NCI-H774 (cell line): ENCODE measurements around the gene ARL10.

Experiments used
- DNase-seq: peaks from one replicate; lab custom pipeline; 2025; lab: John Stamatoyannopoulos, UW

The ARL10 gene

GRCh38 chr5:176365351-176366231, at the start of gene ARL10:
TSS of gene ARL10 (plus strand) at chr5:176365487. CDS start at chr5:176365564, 77 bp downstream.
- no peak for DNase-seq

- DNase-seq, result no peak
These were observed 47.5 kb upstream of the ARL10 start for GRCh38 chr5:176317534-176318374.

GRCh38 chr5:176319827-176320554, 45.3 kb upstream of the ARL10 start:
- no peak for DNase-seq

- DNase-seq, result no peak
These were observed 44.7 kb upstream of the ARL10 start for GRCh38 chr5:176320577-176320976.

GRCh38 chr5:176334031-176334770, 31.1 kb upstream of the ARL10 start:
- DNase-seq, result no peak

GRCh38 chr5:176337913-176338312, 27.4 kb upstream of the ARL10 start:
- DNase-seq, result no peak

- DNase-seq, result no peak
These were observed 26.0 kb upstream of the ARL10 start for GRCh38 chr5:176339304-176339703.

- DNase-seq, result no peak
These were observed 23.7 kb upstream of the ARL10 start for GRCh38 chr5:176341325-176342157.

GRCh38 chr5:176342158-176342483, 23.2 kb upstream of the ARL10 start:
- DNase-seq, result no peak

GRCh38 chr5:176342766-176343458, 22.4 kb upstream of the ARL10 start:
- DNase-seq, result no peak

GRCh38 chr5:176350416-176350815, 14.9 kb upstream of the ARL10 start:
- no peak for DNase-seq

- no peak for DNase-seq
These were observed 13.0 kb upstream of the ARL10 start for GRCh38 chr5:176352116-176352878.

- no peak for DNase-seq
These were observed 11.8 kb upstream of the ARL10 start for GRCh38 chr5:176353533-176353932.

- no peak for DNase-seq
These were observed 9.7 kb upstream of the ARL10 start for GRCh38 chr5:176355400-176356178.

- DNase-seq, result no peak
These were observed 9.1 kb upstream of the ARL10 start for GRCh38 chr5:176356179-176356566.

- no peak for DNase-seq
These were observed 5.6 kb upstream of the ARL10 start for GRCh38 chr5:176359658-176360057.

- no peak for DNase-seq
These were observed 4.3 kb upstream of the ARL10 start for GRCh38 chr5:176360894-176361436.
